K562 (cell line): ENCODE measurements around the gene GNAS-AS1. TPM values are rescaled to one million over a fixed set of nuclear protein-coding genes. Genes with fewer than 3 reads are reported as not detected.
A peak's percentile ranks its signal among the peaks of the same experiment; 100 is the strongest.

ENCODE experiments used
- ATAC-seq: fragments of 200-7000 bp; cut with Tn5 transposase; 3 replicates; pipeline ENCODE4 v1.9.1; 2020; ENCODE audit warnings: moderate library complexity
- BruUV-seq: library from RNA; stranded (reverse); fragments of 400-500 nt; replicated peaks from 2 replicates; lab custom pipeline; 2021; lab: Mats Ljungman, UMichigan
- CTCF ChIA-PET: fragments of 300-600 bp; formaldehyde crosslinking; extraction: SDS; loops from one replicate; lab custom pipeline; 2021; ENCODE audit warnings: low intra/inter-chr PET ratio; lab: Yijun Ruan, JAX
- POLR2A ChIA-PET: fragments of 300-600, 350-650 bp; sonication (Branson Sonifier 250); formaldehyde crosslinking; extraction: SDS; loops from one replicate; lab custom pipeline; 2021; ENCODE audit warnings: antibody characterized with exemption, inconsistent platforms; lab: Yijun Ruan, JAX
- DNase-seq, 4 experiments: peaks; one replicate each; pipeline versions ENCODE4 v3.0.0 to v3.0.0-alpha.2; 2011 to 2018; ENCODE audit warnings: low spot score in 3 of 4, mixed read lengths in 3 of 4; ENCODE audit errors: extremely low read depth in 1 of 4
- FAIRE-seq: peaks from 2 replicates; lab custom pipeline; 2011; peaks lifted over from hg19 to GRCh38; lab: Jason Lieb, UNC
- H2AFZ ChIP-seq: 2 replicates; pipeline ENCODE4 v1.6.0; 2011; ENCODE audit warnings: low read depth, low read length, control low read depth, inconsistent platforms
- H3K27ac ChIP-seq: fragments of 200-600 bp; 3 replicates; pipeline ENCODE4 v1.8.0; 2011; ENCODE audit warnings: low read depth, mild to moderate bottlenecking, control low read depth, inconsistent platforms, low read length, moderate library complexity, mixed read lengths; ENCODE audit errors: extremely low read depth
- H3K27me3 ChIP-seq, 2 experiments: fragments of 300-600 bp in 1 of 2; 2 replicates in 1 of 2; 3 replicates in 1 of 2; pipeline versions ENCODE4 v1.6.0 to v1.8.0; 2011; ENCODE audit warnings: inconsistent platforms in 2 of 2, low read length in 2 of 2, mild to moderate bottlenecking in 1 of 2, mixed read lengths in 1 of 2, moderate library complexity in 1 of 2; ENCODE audit not compliant: control insufficient read depth in 2 of 2, insufficient read depth in 2 of 2
- H3K36me3 ChIP-seq: fragments of 300-600 bp; 3 replicates; pipeline ENCODE4 v1.8.0; 2011; ENCODE audit warnings: mild to moderate bottlenecking, low read length, inconsistent platforms; ENCODE audit not compliant: control insufficient read depth, insufficient read depth
- H3K4me1 ChIP-seq, 2 experiments: fragments of 200-600 bp in 1 of 2; replicated peaks in 1 of 2; 2 replicates in 1 of 2; 3 replicates in 1 of 2; pipeline versions ENCODE4 v1.5.1 to v1.8.0; 2011; ENCODE audit warnings: inconsistent platforms in 2 of 2, low read length in 2 of 2, mild to moderate bottlenecking in 1 of 2, mixed read lengths in 1 of 2, moderate library complexity in 1 of 2; ENCODE audit not compliant: control insufficient read depth in 2 of 2, insufficient read depth in 2 of 2
- H3K4me2 ChIP-seq: 2 replicates; pipeline ENCODE4 v1.6.1; 2011; ENCODE audit warnings: low read length, control low read depth, inconsistent platforms, mixed read lengths; ENCODE audit not compliant: insufficient read depth
- H3K4me3 ChIP-seq: fragments of 200-600 bp; sonication (generic), shearing (Covaris generic); 2 replicates; pipeline ENCODE4 v1.5.1; 2016; ENCODE audit warnings: control low read depth, inconsistent platforms
- H3K79me2 ChIP-seq: fragments of 200-600 bp; 3 replicates; pipeline ENCODE4 v1.8.0; 2011; ENCODE audit warnings: low read length, inconsistent platforms; ENCODE audit not compliant: control insufficient read depth, insufficient read depth
- H3K9ac ChIP-seq, 2 experiments: 2 replicates each; pipeline versions ENCODE4 v1.6.0 to v1.6.1; 2011; ENCODE audit warnings: low read depth in 2 of 2, low read length in 2 of 2, control low read depth in 1 of 2, inconsistent platforms in 1 of 2, mild to moderate bottlenecking in 1 of 2, mixed read lengths in 1 of 2; ENCODE audit not compliant: insufficient read depth in 1 of 2
- H3K9me1 ChIP-seq: one replicate; pipeline ENCODE4 v1.6.0; 2011; ENCODE audit warnings: inconsistent platforms, mild to moderate bottlenecking, low read length, moderate library complexity; ENCODE audit not compliant: control insufficient read depth, insufficient read depth
- H3K9me3 ChIP-seq: replicated peaks from 2 replicates; pipeline ENCODE4 v1.5.1; 2011; ENCODE audit warnings: low read depth, low read length, inconsistent platforms; ENCODE audit not compliant: control insufficient read depth, insufficient read depth
- H4K20me1 ChIP-seq: replicated peaks from 2 replicates; pipeline ENCODE4 v1.6.1; 2011; ENCODE audit warnings: low read length, inconsistent platforms, mixed read lengths; ENCODE audit not compliant: control insufficient read depth, insufficient read depth
- ARHGAP35 ChIP-seq: fragments of 450-650 bp; IDR thresholded peaks from 2 replicates; pipeline ENCODE4 v1.6.1; 2018; ENCODE audit not compliant: partially characterized antibody
- GATAD2A ChIP-seq: fragments of 450-650 bp; IDR thresholded peaks from 2 replicates; pipeline ENCODE4 v1.6.1; 2017
- LCOR ChIP-seq: sonication (generic); formaldehyde crosslinking; IDR thresholded peaks from 2 replicates; pipeline ENCODE4 v1.8.0; 2022; ENCODE audit warnings: mild to moderate bottlenecking, missing genetic modification reagents
- PHF8 ChIP-seq: fragments of 200-600 bp; sonication (generic); IDR thresholded peaks from 2 replicates; pipeline ENCODE4 v1.6.1; 2012; ENCODE audit warnings: mixed run types, mild to moderate bottlenecking, inconsistent platforms, low read length, moderate library complexity, borderline replicate concordance
- TRIM24 ChIP-seq, 2 experiments: fragments of 450-650 bp; IDR thresholded peaks; 2 replicates each; pipeline ENCODE4 v1.6.1; 2016
- ZBTB12 ChIP-seq: fragments of 250-450 bp; sonication (Bioruptor Pico); IDR thresholded peaks from 2 replicates; pipeline ENCODE4 v1.4.0; 2020
- ZNF316 ChIP-seq: fragments of 450-650 bp; IDR thresholded peaks from 2 replicates; pipeline ENCODE4 v1.6.1; 2016
- ZNF512 ChIP-seq: IDR thresholded peaks from 2 replicates; pipeline ENCODE4 v1.6.1; 2016; ENCODE audit warnings: missing genetic modification characterization, missing compliant biosample characterization
- ZNF639 ChIP-seq, 2 experiments: fragments of 200-800 bp in 1 of 2; sonication (Bioruptor generic) in 1 of 2; sonication (generic) in 1 of 2; formaldehyde crosslinking in 1 of 2; IDR thresholded peaks in 1 of 2; conservative IDR thresholded peaks in 1 of 2; 2 replicates each; pipeline versions ENCODE4 v1.5.0 to v1.6.1; 2016 to 2020; ENCODE audit warnings: missing compliant biosample characterization in 1 of 2, missing genetic modification characterization in 1 of 2, missing genetic modification reagents in 1 of 2
- WGBS: fragments of 100-300 bp; shearing (Covaris generic); methylation state at CpG from one replicate; pipeline ENCODE4 v1.1.6; 2016; ENCODE audit warnings: low coverage, mixed read lengths; ENCODE audit not compliant: insufficient coverage; ENCODE audit errors: missing lambda C conversion rate; 5-methylcytosine and 5-hydroxymethylcytosine counted together
- in situ Hi-C: fragments of 300-500 bp; cut with MboI; formaldehyde crosslinking; loops from 4 replicates; pipeline ENCODE4 v1.15.0; 2018; ENCODE audit warnings: inconsistent platforms, mixed read lengths
- intact Hi-C: fragments of 100-400 bp; cut with micrococcal nuclease; formaldehyde crosslinking; loops from 2 replicates; pipeline ENCODE4 v1.14.2; 2022
- polyA plus RNA-seq, 8 experiments: library from polyadenylated mRNA; depleted of rRNA in 4 of 8; stranded (reverse) in 5 of 8; unstranded in 3 of 8; fragments of >200 nt; fragmentation: Nextera tagmentation in 2 of 8; fragmentation: Illumina TruSeq in 1 of 8; extraction: Ambion mirVana in 2 of 8; extraction: Trizol in 1 of 8; gene quantifications; 2 replicates each; pipeline versions ENCODE4 v1.2.1 to v1.2.3, GENCODE V29; 2011 to 2014; ENCODE audit warnings: inconsistent platforms in 1 of 8, missing spikeins in 1 of 8
- total RNA-seq, 7 experiments: library from RNA; depleted of rRNA in 6 of 7; stranded (reverse); fragments of >200 nt in 6 of 7; fragmentation: Illumina TruSeq in 2 of 7; extraction: Trizol in 2 of 7; gene quantifications; 2 replicates each; pipeline versions ENCODE4 v1.2.1 to v1.2.3, GENCODE V29; 2011 to 2021; ENCODE audit warnings: low replicate concordance in 1 of 7

Gene GNAS-AS1
- total and polyA plus RNA-seq, 9 of the 15 experiments (the other 6 are each of a cell fraction or from before 2014, with no cell fraction given) = 0.04 to 2.5 (median 0.25) TPM

GRCh38 chr20:58871533-58872102 lies 20.9 kb upstream of the GNAS-AS1 start:
- ChIA-PET POLR2A (interaction anchor here (0.7 kb wide), 2 partner anchors 139 to 537 kb away, joined by 4 read pairs; no protein-coding TSS in a partner anchor), CTCF (interaction anchor here (1.1 to 4.5 kb wide), 4 partner anchors 336 to 624 kb away, joined by 3 to 59 read pairs (median 17); no protein-coding TSS in a partner anchor)
- Histone ChIP-seq H3K4me1 (peaks cover 0 to 6% of the 10 kb centered on the region in 2 experiments; a peak in 3 of 5 replicates), H3K79me2 (no peaks in the 10 kb centered on the region), H3K36me3 (no peaks in the 10 kb centered on the region), H3K9me1 (no peaks in the 10 kb centered on the region), H3K4me3 (no peak overlapping the region), H2AFZ (no peak overlapping the region), H3K9me3 (no peaks in the 10 kb centered on the region), H3K27me3 (peaks cover 0 to 4% of the 10 kb centered on the region in 2 experiments; a peak in 1 of 5 replicates), H3K27ac (no peak overlapping the region), H4K20me1 (no peaks in the 10 kb centered on the region), H3K4me2 (no peak overlapping the region), H3K9ac (no peak overlapping the region)
- no TSS peak for BruUV-seq
- ATAC-seq (no peak), DNase-seq (no peak), FAIRE-seq (no peak)
- WGBS = 14% methylated on average over 7 of the region's 8 CpGs
- in situ Hi-C loops = no loop called here
- intact Hi-C loops = loop anchor here (2.0 kb wide), 1 partner anchor 215 kb away; no protein-coding TSS in a partner anchor
- TF ChIP-seq ZNF512 (tag) (peak; percentile 86), ARHGAP35 (no peak), ZNF639 (CRISPR knock-in tag; conservative IDR thresholded peaks at IDR 0.05 in 1 of 2, IDR thresholded peaks at IDR 0.05 in 1 of 2) (no peak), ZBTB12 (CRISPR knock-in tag) (no peak), GATAD2A (no peak), ZNF316 (peak; percentile 60), LCOR (CRISPR knock-in tag) (no peak), TRIM24 (IDR thresholded peaks at IDR 0.05) (peak; percentile 21 to 41; a peak in 3 of 4 replicates), PHF8 (no peak)
- TF ChIP-seq, all 486 proteins: peak for 3
